CD4-positive, alpha-beta T cell (primary cell): ENCODE results near the gene ADA. TPM values are rescaled to one million over a fixed set of nuclear protein-coding genes. Genes with fewer than 3 reads are reported as not detected.

Experiments used
- ATAC-seq: fragments of 200-7000 bp; cut with Tn5 transposase; one replicate; pipeline ENCODE4 v1.10.0; 2022; ENCODE audit warnings: mild to moderate bottlenecking; ENCODE audit not compliant: poor library complexity
- CTCF ChIA-PET: fragments of 350-600 bp; sonication (Branson Sonifier 250); formaldehyde crosslinking; loops from one replicate; lab custom pipeline; 2021; ENCODE audit warnings: antibody characterized with exemption, inconsistent platforms; lab: Charles Lee
- POLR2A ChIA-PET: fragments of 350-600 bp; sonication (Branson Sonifier 250); formaldehyde crosslinking; loops from one replicate; lab custom pipeline; 2021; ENCODE audit warnings: antibody characterized with exemption, inconsistent platforms; lab: Charles Lee
- DNase-seq, 14 experiments: peaks; one replicate each; pipeline ENCODE4 v3.0.0-alpha.2; 2013 to 2020; ENCODE audit warnings: mixed read lengths in 2 of 14
- H3K27ac ChIP-seq, 2 donors: one replicate each; pipeline versions ENCODE4 v1.5.1 to v1.7.0; 2013; ENCODE audit warnings: low read length in 2 of 2, low read depth in 1 of 2, mild to moderate bottlenecking in 1 of 2
- H3K27me3 ChIP-seq, 2 experiments: 1 replicate in 1 of 2; 2 replicates in 1 of 2; pipeline versions ENCODE4 v1.6.1 to v1.7.0; 2013; ENCODE audit warnings: low read length in 2 of 2, control low read depth in 1 of 2, mild to moderate bottlenecking in 1 of 2, moderate library complexity in 1 of 2; ENCODE audit not compliant: insufficient read depth in 2 of 2, control insufficient read depth in 1 of 2
- H3K36me3 ChIP-seq: one replicate; pipeline ENCODE4 v1.6.1; 2013; ENCODE audit warnings: low read length, control low read depth; ENCODE audit not compliant: insufficient read depth
- H3K4me1 ChIP-seq: one replicate; pipeline ENCODE4 v1.6.1; 2013; ENCODE audit warnings: low read length, control low read depth; ENCODE audit not compliant: insufficient read depth
- H3K4me3 ChIP-seq: one replicate; pipeline ENCODE4 v1.5.1; 2013; ENCODE audit warnings: mild to moderate bottlenecking, low read length, moderate library complexity
- H3K9me3 ChIP-seq, 2 experiments: 1 replicate in 1 of 2; 2 replicates in 1 of 2; pipeline versions ENCODE4 v1.6.1 to v1.7.0; 2013; ENCODE audit warnings: low read length in 2 of 2, mild to moderate bottlenecking in 2 of 2, control low read depth in 1 of 2, moderate library complexity in 1 of 2; ENCODE audit not compliant: control insufficient read depth in 1 of 2, insufficient read depth in 1 of 2
- H3K27ac Mint-ChIP-seq: one replicate; pipeline ENCODE4 v1.8.0; 2020; ENCODE audit warnings: mixed read lengths
- H3K27me3 Mint-ChIP-seq: one replicate; pipeline ENCODE4 v1.8.0; 2021; ENCODE audit warnings: mixed read lengths
- H3K36me3 Mint-ChIP-seq: one replicate; pipeline ENCODE4 v1.8.0; 2021; ENCODE audit warnings: low read depth, mixed read lengths
- H3K4me1 Mint-ChIP-seq: one replicate; pipeline ENCODE4 v1.8.0; 2021; ENCODE audit warnings: low read depth, mixed read lengths
- H3K4me3 Mint-ChIP-seq: one replicate; pipeline ENCODE4 v1.8.0; 2020; ENCODE audit warnings: mild to moderate bottlenecking, mixed read lengths
- H3K9me3 Mint-ChIP-seq: one replicate; pipeline ENCODE4 v1.8.0; 2020; ENCODE audit warnings: mixed read lengths
- CTCF ChIP-seq: fragments of 200-600 bp; IDR thresholded peaks from one replicate; pipeline ENCODE4 v1.8.0; 2022; ENCODE audit warnings: antibody characterized with exemption, mild to moderate bottlenecking
- intact Hi-C, 2 experiments: fragments of 100-400 bp; cut with DNase I in 1 of 2; cut with micrococcal nuclease in 1 of 2; formaldehyde crosslinking; loops; one replicate each; pipeline versions ENCODE4 v1.15.1 to v1.9.0; 2023 to 2025; cut with DNase I, micrococcal nuclease
- total RNA-seq, 174 experiments: library from RNA in 2 of 174; stranded (reverse) in 2 of 174; gene quantifications; one replicate each; pipeline ENCODE4 v1.2.3 and lab custom pipeline; 2021 to 2026

Gene ADA
- total RNA-seq, 2 experiments from 2014 or later, result 31.7 to 32.8 TPM

DNA sequence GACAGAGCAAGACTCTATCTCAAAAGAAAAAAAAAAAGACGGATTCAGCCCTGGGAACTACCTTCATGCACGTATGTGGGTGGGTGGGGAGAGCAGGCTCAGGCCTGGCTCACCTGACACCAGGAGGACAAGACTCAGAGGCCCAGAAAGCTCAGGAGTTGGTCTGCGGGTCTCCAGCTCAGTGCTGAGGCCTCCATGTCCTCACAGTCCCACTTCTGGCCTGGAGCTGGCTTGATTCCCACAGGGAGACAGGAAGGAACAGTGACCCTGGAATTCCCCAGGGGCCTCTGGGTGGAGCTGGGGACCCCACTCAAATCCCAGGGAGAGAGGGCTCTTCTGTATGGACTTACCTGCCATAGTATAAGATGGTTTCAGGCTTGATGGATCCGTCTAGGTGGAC, 15.6 kb downstream of the ADA start:
- DNase-seq (no peak), ATAC-seq (no peak)
- no peak overlapping the region for H3K4me3 Mint-ChIP-seq
- intact Hi-C loops, result no loop called here
- H3K27me3 ChIP-seq, result no peaks in the 10 kb centered on the region
- H3K4me1 ChIP-seq, result peaks cover 3% of the 10 kb centered on the region
- POLR2A ChIA-PET, result no interaction called here
- no peaks in the 10 kb centered on the region for H3K9me3 Mint-ChIP-seq
- no peaks in the 10 kb centered on the region for H3K27me3 Mint-ChIP-seq
- peaks cover 11% of the 10 kb centered on the region for H3K4me1 Mint-ChIP-seq
- H3K9me3 ChIP-seq, result peaks cover 0 to 9% of the 10 kb centered on the region in 2 experiments
- no peak for TF ChIP-seq CTCF
- no peak overlapping the region for H3K27ac ChIP-seq
- no peak overlapping the region for H3K4me3 ChIP-seq
- H3K36me3 Mint-ChIP-seq, result peaks cover 89% of the 10 kb centered on the region
- peaks cover 52% of the 10 kb centered on the region for H3K36me3 ChIP-seq
- CTCF ChIA-PET, result no interaction called here
- no peak overlapping the region for H3K27ac Mint-ChIP-seq

- no peak for TF ChIP-seq CTCF
- CTCF ChIA-PET, result no interaction called here
- Histone ChIP-seq H3K27me3 (no peaks in the 10 kb centered on the region), H3K9me3 (peaks cover 0 to 6% of the 10 kb centered on the region in 2 experiments), H3K36me3 (peaks cover 52% of the 10 kb centered on the region), H3K4me3 (no peak overlapping the region), H3K4me1 (no peaks in the 10 kb centered on the region), H3K27ac (no peak overlapping the region)
- no peak for ATAC-seq
- no peak for DNase-seq
- no peaks in the 10 kb centered on the region for H3K27me3 Mint-ChIP-seq
- no peaks in the 10 kb centered on the region for H3K9me3 Mint-ChIP-seq
- POLR2A ChIA-PET, result no interaction called here
- no peak overlapping the region for H3K27ac Mint-ChIP-seq
- peaks cover 86% of the 10 kb centered on the region for H3K36me3 Mint-ChIP-seq
- H3K4me1 Mint-ChIP-seq, result peaks cover 5% of the 10 kb centered on the region
- no peak overlapping the region for H3K4me3 Mint-ChIP-seq
- intact Hi-C loops, result no loop called here
Observed at GRCh38 chr20:44633872-44634600, 17.5 kb downstream of the ADA start.

- H3K36me3 ChIP-seq, result peaks cover 59% of the 10 kb centered on the region
- Mint-ChIP-seq H3K27ac (no peak overlapping the region), H3K4me3 (no peak overlapping the region), H3K9me3 (no peaks in the 10 kb centered on the region), H3K27me3 (no peaks in the 10 kb centered on the region), H3K36me3 (peaks cover 86% of the 10 kb centered on the region), H3K4me1 (no peaks in the 10 kb centered on the region)
- no peaks in the 10 kb centered on the region for H3K27me3 ChIP-seq
- peaks cover 0 to 6% of the 10 kb centered on the region in 2 experiments for H3K9me3 ChIP-seq
- ATAC-seq, result no peak
- ChIA-PET CTCF (no interaction called here), POLR2A (no interaction called here)
- H3K4me3 ChIP-seq, result no peak overlapping the region
- TF ChIP-seq CTCF, result no peak
- intact Hi-C loops, result no loop called here
- no peak overlapping the region for H3K27ac ChIP-seq
- DNase-seq, result no peak
- no peaks in the 10 kb centered on the region for H3K4me1 ChIP-seq
Observed at GRCh38 chr20:44633187-44633810, 18.2 kb downstream of the ADA start.
